Kidney capillary endothelial cell (primary cell): Measurements from ENCODE around the gene AARS2.

ENCODE experiments used
- DNase-seq: peaks from one replicate; pipeline ENCODE4 v3.0.0-alpha.2; 2018; ENCODE audit warnings: low spot score

The AARS2 gene

DNA sequence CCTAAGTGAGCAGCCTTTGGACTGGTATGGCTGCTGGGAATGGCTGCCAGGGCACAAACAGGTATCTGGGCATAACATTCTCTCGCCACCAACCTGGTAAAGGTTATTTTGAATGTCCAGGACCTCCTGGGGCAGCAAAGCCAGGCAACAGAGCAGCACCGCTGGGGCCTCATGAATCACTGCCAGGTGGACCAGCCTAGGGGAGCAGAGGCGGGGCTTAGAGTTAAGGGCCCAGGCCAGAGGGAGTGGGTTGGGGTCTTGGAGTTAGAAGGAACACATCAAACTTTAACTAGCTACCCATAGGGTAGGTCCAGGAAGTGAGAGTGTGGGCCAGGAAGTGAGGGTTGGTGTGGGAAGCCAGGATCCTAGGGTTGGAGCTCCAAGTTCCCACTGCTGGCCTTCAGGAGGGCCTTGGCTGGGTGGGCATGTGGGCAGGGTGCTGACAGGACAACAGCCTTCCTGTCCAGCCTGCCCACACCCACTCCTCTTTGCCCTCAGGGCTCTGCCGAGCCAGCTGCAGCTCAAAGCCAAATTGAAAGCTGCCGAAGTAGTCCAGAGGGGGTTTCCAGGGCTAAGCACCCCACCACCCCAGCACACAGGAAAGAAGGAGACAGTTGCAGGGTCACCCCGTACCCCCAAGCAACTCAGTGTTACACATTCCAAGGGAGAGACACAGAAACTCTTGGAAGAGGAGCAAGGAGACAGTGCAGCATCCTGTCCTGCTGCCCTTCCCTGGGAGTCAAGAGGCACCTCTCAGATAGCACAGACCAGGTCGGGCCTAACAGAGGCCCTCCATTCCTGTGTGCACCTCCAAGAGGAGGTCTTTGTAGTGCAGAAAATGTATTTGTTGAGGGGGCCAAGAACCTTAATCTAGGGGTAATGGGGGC is 50.4 kb downstream of the AARS2 start:
- DNase-seq, result no peak

DNA sequence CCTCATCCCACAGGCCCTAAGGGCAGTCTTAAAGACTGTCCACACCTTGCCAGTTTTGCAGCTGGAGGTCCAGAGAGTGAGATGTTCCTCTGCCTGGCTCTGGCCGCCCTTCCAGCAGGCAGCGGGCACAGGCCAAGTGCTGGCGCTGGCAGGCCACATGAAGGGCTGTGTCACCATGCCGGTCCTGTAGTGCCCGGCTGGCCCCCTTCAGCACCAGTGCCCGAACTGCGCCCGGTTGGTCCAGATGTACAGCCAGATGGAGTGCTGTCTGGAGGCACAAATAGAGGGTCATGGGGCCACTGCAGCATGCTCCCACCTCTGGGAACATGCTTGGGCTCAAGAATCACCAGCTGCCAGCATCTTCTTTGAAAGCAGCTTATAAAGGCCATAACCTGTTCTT is 51.6 kb downstream of the AARS2 start:
- no peak for DNase-seq

DNA sequence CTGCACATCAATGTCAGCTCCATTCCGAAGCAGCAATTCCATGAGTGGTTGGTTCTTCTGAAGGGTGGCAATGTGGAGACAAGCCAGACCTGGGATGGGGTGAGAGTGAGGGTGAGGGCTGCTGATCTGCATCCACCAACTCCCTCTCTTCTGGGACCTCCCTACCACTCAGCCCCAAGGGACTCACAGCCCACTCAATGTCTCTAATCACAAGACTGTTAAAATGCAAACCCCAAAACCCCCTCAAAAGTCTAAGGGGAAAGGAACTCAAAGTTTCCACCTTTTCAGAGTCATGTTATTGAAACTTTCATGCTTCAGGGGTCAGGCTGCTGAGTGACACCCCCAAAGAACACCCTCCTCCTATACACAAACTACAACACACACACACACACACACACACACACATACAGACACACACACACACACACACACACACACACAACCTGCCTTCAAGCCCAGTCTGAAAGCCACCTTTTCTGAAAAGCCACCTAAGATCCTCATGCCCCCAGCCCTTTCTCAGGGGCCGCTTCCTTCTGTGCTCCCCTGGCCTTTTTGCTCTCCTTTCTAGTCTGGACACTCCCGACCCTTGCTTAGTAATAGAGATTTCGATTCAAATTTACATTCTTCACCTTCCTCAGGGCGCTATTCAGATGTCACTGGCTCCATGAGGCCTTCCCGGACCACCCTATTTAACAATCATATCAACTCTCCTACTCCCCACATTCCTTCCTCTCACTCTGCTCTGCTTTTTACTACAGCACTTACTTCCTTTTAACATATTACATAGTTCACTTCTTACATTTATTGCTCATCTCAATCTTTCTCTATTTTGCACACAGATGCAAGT is 52.5 kb downstream of the AARS2 start:
- no peak for DNase-seq

DNA sequence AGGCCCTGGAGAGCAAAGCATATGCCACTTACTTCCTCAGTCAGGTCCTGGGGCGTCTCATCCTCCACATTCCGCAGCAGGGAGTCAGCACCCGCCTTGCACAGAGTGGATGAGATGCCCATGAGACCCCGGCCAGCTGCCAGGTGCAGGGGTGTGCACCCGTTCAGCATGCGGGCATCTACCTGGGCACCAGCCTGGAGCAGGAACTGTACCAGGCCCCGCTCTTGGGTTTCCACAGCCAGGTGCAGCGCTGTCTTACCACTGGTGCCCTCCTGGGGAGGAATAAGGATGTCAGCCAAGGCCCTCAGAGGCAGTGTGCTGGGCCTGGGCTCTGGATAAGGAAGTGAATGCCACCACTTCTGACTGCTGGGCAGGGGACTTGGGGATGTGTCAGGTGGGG is 53.1 kb downstream of the AARS2 start:
- DNase-seq, result no peak

DNA sequence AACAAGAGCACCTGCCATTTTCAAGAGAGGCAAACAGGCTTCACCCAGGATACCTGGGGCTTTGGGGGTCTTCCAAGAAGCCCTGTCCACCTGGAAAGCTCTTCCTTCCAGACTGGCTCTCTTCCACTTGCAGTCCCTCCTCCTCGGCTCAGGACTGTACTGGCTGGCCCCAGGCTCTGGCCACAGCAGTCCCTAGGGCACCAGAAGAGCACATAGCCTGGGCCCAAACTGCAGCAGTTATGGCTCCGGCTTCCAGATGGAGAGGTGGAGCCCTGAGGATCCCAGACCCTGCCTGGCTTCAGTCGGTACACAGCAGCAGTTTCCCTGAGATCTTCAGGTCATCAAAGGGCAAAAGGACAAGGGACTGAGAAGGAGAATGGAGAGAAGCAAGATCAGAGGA is 54.2 kb downstream of the AARS2 start:
- no peak for DNase-seq

DNA sequence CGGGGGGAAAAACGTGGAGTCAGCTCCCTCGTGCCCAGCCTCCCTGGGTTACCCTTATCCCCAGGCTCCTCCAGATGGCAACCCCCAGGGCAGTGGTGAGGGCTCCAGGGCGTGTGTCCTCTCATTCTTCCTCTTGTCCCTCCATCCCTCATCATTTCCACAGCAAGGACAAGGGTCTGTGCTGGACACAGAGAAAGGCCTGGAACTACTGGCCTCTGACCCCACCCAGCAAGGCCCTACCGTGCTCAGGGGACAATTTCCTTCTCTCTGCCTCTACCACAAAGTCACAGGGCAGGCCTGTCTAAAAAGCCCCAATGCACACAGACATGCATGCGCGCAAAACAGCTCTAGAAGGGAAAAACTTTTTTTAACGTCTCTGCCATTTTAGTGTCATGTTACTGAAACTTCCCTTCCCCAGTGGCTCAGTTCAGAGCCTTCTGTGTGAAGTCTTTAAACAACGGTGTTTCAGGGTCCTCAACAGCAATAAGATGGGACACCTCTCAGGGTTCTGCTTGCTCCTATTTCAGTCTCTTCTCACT is 54.8 kb downstream of the AARS2 start:
- DNase-seq, result no peak

DNA sequence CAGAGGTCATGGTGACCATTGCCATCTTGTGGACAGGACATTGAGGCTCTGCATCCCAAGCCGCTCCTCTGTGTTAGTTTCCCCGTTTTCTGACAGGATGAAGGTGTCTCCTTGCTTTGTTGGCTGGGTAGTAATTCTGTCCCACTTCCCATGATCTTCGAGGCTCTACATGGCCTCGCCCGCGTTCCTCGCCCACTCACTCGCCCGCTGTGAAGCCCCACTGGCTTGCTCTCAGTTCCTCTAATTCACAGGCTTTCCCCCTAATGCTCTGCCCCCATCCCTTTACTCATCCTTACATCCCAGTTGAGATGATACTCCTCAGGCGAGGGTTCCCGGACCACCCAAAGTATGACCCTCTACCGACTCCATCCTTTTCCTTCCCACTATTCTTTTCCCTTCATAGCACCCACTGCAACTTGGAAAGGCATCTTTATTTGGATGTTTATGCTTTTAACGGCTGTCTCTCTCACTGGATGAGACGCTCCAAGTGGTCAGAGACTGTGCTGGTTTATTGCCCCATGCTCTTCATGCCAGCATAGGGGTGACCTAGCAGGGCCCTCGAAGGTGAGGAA is 55.3 kb downstream of the AARS2 start:
- DNase-seq, result no peak

DNA sequence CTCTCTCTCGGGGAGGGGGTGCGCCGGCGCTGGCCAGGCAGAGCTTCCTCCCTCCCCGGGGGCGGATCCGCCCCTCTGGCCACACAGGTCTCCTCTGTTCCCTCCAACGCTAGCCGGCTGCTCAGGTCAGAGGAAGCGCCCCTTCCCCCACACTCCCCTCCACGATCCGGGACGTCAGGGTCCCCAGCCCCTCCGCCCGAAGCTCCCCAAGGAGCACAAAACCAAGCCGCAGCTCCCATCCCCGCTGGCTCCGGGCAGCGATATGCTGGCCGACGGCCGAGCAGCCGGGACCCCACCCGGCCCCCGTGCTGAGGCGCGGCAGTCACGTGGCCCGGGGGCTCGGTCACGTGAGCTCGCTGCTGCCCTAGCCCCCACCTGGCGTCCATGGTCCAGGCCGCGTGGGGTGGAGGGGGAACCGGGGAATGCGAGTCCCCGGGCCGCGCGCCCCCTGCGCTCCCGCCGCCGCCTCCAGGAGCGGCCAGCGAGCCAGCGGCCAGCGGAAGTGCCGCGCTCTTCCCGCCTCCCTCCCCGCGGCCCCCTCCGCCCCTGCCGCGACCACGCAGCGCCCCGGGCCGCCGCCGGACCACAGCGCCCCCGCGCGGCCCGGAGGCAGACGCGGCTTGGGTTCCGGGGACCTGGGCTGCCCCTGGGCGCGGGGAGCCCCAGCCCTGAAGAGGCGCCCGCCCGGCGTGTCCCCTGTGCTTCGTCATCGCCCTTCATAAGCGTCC is 56.0 kb downstream of the AARS2 start, which contains the start of gene SLC35B2:
TSS of gene SLC35B2 (minus strand) at position 504 of the 728 bp plus-strand sequence. CDS start at position 386, 118 bp downstream.
- DNase-seq, result peak; percentile 74

DNA sequence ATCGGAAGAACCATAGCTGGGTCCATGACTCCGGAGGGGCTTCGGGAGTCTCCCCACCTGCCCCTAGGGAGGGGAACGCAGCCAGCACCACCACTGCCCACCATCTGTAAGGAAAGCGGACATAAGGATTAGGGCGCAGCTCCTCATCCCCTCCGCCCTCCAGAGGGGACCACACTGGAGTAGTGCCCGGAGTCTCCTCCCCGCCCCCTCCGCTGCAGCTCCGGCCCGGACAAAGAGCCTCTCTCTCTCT is 56.4 kb downstream of the AARS2 start:
- DNase-seq, result no peak

DNA sequence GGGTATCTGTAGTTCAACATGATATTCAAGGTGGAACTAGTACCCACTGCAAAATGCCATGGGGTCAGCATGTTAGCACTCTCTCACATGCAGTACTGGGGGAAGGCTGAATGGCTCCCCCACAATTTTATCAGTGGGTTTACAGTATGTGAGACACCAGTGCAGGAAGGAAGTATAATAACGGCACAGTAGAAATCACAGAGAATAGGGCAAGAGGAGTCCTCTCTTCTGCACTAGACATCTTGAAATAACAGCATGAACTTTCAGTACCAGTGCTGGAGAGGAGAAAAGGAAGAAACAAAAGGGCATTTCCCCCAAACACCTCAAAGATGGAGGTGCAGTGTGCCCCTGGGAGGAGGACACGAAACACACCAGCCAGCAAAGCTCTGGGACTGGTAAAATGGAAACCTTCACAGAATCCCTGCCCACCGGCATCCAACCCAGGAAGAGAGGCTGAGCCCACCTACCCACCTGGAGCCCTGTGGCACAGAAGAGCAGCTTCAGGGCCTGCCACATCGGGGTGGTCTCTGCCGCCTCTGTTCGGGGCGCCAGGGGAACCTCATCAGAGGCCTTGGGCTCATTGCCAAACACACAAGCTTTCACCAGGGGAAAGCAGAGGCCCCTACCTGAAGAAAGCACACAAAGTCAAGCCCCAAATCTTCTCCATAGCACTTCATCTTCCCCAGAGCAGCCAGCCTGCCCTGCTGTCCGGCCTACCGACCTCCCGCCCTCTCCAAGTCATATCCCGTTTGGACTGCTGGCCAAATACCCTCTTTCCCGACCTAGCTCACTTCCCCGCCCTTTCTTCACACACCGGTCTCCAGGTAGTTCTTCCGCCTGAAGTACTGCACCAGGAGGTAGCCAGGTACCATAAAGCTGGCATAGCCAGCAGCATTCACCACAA is 57.0 kb downstream of the AARS2 start:
- no peak for DNase-seq

DNA sequence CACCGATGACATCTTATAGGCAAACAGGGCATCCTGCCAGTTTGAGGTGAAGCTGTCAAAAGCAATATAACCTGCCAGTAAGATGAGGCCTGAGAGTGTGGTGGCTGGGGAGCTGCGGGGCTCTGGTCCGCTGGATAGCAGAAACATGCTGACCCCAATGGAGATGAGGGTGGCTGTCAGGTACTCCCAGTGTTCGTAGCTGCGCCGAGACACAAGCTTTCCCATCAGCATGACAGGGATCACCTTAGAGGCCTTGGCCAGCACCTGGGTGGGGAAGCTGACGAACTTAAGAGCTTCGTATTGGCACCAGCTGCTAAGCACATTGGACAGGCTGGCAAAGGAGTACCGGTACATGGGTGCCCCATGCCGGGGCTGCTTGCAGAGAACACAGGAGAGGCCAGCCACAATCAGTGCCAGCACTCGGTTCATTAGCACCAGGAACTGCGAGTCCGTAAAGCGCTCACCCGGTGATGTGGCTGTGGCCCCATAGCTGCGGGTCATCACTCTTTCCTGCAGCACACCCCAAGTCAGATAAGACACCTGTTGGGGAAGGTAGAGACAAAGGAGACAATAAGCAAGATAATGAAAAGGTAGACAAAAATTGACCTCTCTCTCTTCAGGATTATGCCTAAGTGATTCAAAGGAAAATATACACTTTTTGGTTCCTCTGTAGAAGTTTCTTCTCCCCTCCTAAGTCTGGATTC is 57.9 kb downstream of the AARS2 start:
- no peak for DNase-seq

DNA sequence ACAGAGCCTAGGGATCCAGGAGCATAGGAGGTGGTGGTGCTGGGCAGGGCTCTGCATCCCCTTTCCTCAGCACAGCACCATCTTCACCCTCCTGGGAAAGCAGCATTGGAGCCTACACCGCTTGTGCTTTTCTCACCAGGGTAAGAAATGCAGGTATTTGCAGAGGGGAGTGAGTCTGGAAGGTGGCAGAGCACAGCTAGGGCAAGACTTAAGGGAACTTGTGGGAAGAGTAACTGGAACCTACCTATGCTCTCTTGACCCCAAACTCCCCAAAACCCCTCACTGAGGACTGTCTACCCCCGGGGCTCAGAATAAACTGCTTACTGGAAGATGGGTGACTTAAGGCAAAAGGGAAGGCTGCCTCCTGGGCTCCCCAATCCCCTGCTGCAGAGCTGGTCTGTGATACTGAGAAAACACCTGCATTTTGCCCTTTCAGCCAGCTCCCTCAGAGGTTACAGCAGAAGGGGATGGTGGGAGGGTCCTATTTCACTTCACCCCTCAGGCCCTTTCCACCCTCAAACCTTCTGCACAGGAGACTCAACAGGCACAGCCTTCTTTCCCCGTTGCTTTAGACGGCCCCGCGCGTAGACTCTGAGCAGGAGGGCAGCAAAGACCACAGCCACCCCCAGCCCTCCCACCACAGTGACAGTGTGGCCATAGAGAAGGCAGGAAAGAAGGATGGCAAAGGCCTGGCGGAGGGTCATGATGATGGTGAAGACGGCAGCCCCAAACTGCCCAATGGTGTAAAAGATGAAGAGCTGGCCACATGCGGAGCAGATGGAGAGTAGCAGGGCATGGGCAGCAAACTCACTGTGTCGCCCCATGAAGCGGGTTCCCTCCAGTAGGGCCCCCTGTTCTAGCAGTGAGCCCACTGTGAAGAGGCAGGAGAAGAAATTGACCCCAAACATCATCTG is 58.7 kb downstream of the AARS2 start:
- DNase-seq, result no peak

DNA sequence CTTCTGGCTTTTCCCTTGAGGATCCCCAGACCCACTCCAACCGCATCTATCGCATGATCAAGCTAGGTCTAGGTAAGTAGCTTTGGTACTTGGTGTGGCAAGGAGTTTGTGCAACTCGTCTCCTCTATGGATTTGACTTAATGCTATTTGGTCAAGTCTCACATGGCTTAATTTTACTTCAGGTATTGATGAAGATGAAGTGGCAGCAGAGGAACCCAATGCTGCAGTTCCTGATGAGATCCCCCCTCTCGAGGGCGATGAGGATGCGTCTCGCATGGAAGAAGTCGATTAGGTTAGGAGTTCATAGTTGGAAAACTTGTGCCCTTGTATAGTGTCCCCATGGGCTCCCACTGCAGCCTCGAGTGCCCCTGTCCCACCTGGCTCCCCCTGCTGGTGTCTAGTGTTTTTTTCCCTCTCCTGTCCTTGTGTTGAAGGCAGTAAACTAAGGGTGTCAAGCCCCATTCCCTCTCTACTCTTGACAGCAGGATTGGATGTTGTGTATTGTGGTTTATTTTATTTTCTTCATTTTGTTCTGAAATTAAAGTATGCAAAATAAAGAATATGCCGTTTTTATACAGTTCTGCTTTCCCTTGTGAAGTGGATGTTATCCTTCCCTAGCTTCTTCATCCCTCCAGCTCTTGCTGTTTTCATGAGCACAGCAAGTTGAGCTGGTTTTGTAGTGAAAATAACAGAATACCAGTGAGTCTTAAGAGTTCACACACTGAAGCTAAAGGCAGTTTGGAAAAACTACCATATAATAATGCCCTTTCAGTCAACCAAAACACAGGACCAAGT is 59.6 kb downstream of the AARS2 start:
- DNase-seq, result no peak

DNA sequence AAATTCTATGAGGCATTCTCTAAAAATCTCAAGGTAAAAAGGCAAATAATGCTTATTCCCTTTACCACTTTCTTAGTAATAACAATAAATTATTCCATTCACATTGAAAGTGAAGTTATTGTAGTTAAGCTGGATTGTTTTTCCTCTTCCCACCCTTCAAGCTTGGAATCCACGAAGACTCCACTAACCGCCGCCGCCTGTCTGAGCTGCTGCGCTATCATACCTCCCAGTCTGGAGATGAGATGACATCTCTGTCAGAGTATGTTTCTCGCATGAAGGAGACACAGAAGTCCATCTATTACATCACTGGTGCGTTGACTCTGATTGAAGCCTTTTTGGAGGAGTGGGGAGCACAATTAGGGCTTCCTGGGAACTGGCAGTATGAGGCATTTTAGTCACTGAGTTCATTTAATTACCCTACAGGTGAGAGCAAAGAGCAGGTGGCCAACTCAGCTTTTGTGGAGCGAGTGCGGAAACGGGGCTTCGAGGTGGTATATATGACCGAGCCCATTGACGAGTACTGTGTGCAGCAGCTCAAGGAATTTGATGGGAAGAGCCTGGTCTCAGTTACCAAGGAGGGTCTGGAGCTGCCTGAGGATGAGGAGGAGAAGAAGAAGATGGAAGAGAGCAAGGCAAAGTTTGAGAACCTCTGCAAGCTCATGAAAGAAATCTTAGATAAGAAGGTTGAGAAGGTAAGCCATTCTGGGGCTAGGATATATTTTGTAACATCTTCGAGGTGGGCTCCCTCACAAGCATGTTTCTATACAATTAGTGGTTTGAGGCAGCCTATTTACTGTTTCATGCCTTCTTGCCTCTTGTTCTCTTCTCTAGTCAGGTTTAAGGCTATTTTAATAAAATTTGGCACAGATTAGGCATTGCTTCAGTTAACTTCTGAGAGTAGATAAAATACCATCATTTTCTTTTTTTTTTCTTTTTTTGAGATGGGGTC is 61.3 kb downstream of the AARS2 start:
- no peak for DNase-seq

DNA sequence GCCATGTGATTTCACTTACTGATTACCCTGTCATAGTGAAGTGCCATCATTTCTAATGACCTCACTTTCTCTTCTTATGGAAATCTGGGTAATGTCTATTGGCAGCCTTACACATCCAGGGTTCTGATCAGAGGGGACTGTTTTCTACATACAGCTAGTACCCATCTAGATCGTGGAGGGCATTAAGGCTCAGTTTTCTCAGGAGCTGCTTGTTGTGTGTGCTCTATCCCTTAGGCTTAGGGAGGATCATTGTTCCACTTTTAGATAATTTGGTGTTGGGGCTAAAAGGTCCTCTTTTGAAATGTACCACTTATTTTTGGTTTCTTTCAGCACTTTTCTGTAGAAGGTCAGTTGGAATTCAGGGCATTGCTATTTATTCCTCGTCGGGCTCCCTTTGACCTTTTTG is 62.4 kb downstream of the AARS2 start:
- DNase-seq, result no peak

DNA sequence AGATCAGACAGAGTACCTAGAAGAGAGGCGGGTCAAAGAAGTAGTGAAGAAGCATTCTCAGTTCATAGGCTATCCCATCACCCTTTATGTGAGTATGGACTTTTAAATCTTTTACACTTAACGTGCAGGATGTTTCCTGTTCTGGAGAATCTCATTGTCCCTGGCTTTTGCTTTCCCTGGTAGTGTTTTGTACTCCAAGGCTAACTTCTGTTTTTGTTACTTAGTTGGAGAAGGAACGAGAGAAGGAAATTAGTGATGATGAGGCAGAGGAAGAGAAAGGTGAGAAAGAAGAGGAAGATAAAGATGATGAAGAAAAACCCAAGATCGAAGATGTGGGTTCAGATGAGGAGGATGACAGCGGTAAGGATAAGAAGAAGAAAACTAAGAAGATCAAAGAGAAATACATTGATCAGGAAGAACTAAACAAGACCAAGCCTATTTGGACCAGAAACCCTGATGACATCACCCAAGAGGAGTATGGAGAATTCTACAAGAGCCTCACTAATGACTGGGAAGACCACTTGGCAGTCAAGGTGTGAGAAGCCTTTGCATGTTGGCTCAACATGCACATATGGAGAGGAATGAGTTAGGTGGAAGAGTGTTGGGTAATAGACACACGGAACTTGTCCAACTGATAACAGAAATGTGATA is 63.0 kb downstream of the AARS2 start:
- no peak for DNase-seq
